CMK (cell line): ENCODE data around the gene CD300LF.

Experiments used
- DNase-seq: peaks from one replicate; pipeline ENCODE4 v3.0.0-alpha.2; 2010; ENCODE audit warnings: low read depth

CD300LF gene

DNA sequence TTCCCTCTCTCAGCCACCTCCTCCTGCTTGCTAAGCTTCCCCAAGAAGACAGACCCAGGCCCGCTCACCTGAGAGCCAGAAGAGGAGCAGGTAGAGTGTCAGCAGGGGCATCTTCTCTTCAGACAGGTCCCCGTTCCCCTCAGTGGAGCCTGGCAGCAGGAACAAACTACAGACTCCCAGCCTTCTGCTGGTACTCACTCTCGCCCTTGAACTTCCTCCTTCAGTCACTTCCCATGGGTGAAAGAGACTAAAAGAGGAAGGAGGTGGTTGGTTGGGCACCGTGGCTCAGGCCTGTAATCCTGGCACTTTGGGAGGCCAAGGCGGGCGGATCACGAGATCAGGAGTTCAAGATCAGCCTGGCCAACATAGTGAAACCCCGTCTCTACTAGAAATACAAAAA, at the start of gene CD300LF:
Gene CD300LF (minus strand): TSS at position 168 of the 400 bp plus-strand sequence. CDS start 57 bp downstream, at position 111.
- DNase-seq: peak; percentile 39

DNA sequence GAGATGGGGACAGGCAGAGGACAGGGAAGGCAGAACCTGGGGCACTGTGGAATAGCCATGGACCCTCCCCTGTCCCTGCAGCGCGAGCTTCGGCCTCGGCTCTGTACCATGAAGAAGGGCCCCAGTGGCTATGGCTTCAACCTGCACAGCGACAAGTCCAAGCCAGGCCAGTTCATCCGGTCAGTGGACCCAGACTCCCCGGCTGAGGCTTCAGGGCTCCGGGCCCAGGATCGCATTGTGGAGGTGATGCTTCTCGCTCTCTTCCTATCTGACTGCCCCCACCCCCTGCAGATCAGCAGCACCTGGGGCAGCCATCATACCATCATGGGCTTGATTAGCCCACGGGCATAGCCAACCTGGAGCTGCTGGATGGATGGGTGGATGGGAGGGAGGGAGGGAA, 49.2 kb upstream of the CD300LF start:
- DNase-seq: no peak

DNA sequence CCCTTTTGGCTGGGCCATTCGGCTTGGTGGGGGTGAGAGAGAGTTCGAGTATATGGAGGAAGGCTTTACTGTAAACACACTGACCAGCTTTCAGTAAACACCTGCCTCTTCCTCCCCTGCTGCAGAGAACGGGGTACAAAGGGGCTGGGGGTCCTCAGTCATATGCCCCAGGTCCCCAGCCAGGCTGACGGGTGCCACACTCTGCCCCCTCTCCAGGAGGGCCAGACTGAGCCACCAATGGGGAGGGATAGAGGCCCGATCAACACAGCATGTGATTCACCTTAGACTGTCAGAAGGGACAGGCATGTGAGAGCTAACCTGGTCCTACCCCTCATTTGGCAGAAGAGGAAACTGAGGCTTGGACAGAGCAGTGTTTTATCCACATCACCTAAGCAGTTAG, 48.7 kb upstream of the CD300LF start:
- DNase-seq: no peak

DNA sequence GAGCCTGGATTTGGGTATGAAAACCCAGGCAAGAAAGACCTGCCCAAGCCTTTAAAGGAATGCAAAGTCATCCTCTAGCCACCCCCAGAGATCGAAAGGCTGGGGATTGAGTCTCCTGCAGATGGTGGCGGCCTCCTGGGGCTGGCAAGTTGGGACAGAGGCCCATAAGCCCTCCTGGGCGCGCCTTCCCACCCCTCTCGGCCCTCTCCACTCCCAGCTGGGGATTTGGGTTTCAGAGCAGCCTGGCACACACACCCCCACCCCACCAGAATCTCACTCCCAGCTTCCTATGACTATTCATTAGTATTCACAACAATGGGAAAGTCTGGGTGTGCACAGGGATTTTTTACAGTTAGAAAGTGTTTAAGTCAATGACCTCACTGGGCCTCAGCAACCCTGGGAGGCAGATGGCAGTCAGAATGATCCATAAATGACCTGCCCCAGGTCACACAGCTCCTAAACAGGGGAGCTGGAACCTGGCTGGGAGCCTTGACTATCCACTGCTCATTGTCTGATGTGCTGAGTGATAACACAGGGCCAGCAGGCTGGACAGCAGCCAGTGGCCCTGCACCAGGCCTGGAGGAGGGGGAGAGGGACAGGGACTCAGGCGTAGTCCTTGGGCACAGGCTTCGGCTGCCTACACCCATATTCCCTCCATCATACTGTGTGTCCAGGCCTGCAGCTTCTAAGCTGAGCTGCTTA, 47.8 kb upstream of the CD300LF start:
- no peak for DNase-seq

DNA sequence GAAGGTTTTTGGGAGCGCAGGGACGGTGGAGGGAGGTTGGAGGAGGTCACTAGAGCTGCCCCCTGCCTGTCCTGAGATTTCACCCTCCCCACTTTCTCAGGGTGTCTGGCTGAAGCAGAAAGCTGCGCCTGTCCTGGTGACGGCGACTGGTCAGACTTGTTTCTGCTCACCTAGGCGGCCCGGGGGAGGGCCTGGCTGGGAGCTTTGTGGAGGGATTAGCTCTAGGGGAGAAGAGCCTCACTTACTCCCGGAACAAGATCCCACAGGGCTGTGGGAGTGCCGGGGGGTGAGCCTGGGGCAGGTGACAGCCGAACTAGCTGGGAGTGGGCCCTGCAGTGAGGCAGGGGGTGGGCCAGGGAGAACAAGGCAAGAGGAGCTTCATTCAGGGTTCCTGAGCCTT, 47.2 kb upstream of the CD300LF start:
- no peak for DNase-seq

DNA sequence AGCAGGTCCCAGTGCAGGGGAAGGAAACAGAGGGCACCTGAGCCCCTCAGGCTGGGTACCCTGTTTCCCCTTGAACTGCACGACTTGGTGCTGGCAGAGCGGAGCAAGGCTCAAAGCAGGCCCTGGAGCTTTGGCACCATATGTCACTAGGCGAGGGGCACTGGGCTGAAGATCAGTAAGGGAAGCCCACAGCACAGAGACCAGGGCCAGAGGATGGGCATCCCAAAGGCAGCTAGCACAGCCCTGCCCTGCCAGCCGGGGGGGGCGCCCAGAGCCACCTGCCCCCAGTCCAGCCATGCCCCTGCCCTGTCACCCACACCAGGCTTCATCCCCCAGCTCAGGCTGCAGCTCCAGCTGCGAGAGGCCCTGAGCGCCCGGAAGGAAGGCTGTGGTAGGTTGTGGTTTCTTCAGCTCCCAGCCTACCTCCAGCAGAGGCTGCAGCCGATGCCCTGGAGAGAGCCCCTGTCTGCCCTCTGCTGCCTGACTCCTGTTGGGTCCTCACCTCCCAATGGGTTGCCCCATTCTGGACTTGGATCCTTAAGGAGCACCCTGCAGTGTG, 46.6 kb upstream of the CD300LF start:
- DNase-seq: no peak

DNA sequence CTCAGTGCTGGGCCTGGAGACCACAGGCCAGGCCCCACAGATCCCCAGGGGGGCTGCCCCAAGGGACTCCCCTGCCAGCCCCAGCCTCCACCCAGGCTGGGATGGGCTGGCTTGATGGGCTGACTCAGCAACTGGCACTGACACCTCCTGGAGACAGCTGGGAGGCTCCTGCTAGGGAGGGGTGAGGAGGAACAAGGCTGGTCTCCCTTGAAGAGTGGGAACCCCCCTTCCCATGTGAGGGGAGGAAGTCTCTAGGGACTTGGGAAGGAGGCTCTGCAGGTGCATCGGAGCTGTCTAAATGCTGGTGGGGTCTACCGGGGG, 46.1 kb upstream of the CD300LF start:
- DNase-seq: no peak

DNA sequence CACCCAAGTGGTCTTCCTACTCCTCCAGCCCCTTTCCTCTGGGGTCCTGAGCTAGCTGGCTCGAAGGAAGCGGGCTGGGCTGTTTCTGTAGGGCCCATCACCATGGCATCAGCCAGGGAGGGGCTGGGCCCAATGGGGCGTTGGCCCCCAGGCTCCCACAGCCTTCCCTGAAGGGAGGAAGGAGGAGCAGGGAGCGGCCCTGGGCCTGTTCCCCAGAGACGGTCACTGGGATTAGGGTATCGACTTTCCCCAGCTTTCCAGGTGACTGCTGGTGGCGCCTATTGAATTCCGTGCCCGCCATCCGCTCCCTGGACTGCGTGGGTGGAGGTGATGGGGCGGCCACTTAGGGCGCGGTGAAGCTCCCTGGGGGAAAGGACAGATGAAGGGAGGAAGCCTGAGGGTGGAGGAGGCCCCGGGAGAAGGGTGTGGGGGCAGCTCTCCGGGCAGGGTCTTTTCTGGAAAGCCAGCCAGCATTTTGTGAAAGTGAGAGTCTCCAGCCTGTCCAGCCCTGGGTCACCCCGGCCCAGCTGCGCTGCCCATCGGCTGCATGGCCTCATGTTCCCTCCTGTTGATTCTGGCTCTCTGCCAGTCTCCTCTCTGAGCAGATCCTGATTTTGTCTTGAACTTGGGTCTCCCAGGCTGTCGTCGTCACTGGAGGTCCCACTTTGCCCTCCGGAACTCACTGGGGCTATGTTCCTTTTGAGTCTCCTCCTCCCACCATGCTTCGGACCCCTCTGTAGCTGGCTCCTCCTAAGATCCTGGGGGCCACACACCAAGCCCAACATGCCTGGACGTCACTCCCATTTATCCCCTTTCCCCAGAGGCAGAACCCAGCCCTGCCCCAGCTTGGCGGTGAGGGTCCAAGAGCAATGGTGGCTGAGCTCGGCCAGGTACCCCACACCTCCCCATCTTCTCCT, 45.5 kb upstream of the CD300LF start:
- DNase-seq: no peak

DNA sequence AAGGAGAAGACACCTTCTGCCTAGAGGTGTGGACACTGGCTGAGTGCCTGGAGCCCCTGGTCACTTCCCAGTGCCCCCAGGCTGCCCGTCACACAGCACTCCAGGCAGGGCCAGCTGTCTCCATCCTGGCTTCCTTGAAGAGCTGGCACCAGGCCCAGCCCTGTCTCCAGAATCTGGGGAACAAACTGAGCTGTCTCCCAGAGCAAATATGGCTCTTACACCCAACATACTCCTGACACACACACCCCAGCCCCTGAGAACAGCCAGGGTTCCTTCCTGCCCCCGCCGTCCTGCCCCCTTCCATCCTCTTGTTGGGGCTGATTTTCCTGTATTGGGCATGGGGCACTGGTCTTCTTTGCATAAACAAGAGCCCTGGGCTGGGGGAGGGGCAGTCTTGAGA, 44.8 kb upstream of the CD300LF start:
- DNase-seq: no peak

DNA sequence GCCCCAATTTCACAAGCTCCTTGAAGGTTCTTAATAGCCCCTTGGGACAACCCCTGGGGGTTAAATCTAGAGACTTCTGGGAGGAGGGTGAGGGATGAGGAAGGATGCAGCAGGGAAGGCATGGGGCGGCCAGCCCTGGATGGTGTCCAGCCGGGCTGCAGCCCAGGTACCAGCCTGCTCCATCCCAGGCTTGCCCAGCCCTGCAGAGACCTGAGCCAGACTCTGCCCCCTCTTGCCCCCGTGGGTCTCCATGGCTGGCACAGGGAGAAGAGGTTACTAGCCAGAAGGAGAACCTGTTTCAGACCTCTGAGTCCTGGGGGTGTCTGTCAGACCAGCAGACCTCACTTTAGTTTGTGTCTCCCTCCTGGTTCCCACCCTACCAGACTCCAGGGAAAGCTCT, 44.2 kb upstream of the CD300LF start:
- DNase-seq: no peak

DNA sequence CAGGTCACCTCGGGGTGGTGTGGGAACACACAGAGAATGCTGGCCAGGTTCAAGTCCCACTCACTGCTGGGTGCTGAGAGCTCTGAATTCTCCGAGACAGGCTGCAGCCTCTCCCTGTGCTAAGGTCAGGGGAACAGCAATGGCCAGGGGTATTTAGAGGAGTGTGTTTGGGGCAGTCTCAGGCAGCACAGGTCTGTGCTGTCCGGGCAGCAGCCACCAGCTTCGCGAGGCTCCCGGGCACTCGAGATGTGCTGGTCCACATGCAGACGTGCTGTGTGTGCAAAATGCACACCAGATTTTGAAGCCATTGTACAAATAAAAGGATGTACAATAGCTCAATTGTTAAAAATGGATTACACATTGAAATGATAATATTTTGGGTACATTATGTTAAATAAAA, 42.8 kb upstream of the CD300LF start:
- no peak for DNase-seq

DNA sequence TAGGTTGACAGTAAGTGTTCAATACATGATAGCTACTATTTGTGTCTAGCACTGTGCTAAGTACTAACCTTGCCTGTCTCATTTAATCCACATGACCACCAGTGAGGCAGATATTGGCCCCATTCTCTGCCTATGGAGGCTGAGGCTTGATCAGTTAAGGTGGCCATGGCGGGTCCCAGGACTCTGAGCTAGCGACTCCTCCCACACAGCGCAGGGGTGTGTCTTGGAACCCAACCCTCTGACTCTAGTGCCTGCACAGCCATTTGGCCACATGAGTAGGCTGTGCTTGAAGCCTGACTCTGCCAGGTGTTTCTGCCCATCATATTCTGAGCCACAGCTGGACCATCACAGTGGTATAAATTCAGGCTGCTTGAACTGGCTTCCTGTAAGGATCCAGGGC, 42.1 kb upstream of the CD300LF start:
- no peak for DNase-seq

DNA sequence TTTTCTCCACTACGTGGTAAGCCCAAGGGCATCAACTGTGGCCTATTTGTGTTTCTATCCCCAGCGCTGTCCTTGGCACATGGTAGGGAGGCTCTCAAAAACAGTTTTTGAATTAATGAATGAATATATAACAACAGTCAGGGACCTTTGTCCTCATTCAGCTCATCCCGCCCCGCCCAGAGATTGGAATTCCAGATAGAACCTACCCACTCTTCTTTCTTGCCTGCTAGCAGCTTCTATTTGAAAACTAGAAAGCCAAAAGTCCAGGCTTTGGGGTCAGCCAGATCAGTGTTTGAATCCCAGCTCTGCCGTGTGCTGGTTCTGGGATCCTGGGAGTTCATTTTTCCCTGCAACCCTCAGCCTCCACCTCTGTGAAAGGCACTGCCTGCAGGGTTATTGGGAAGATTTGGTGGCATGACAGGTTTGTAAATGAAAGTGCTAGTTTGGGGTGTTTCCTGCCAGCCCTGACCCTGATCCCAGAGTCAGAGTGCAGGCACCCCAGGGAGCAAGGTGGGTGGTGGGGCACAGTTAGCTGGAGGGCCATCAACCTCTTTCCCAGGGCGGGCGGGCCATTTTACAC, 40.2 kb upstream of the CD300LF start:
- DNase-seq: no peak

DNA sequence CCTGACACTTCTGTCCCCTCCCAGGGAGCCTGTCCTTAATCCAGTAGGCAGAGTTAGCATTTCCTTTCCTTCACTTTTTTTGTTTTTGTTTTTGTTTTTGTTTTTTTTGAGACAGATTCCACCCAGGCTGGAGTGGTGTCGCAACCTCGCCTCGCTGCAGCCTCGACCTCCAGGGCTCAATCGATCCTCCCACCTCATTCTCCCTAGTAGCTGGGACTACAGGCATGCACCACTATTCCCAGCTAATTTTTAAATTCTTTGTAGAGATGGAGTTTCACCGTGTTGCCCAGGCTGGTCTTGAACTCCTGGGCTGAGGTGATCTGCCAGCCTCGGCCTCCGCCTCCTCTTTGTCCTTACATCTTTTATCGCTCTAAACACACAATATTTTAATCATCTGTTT, 39.7 kb upstream of the CD300LF start:
- no peak for DNase-seq

DNA sequence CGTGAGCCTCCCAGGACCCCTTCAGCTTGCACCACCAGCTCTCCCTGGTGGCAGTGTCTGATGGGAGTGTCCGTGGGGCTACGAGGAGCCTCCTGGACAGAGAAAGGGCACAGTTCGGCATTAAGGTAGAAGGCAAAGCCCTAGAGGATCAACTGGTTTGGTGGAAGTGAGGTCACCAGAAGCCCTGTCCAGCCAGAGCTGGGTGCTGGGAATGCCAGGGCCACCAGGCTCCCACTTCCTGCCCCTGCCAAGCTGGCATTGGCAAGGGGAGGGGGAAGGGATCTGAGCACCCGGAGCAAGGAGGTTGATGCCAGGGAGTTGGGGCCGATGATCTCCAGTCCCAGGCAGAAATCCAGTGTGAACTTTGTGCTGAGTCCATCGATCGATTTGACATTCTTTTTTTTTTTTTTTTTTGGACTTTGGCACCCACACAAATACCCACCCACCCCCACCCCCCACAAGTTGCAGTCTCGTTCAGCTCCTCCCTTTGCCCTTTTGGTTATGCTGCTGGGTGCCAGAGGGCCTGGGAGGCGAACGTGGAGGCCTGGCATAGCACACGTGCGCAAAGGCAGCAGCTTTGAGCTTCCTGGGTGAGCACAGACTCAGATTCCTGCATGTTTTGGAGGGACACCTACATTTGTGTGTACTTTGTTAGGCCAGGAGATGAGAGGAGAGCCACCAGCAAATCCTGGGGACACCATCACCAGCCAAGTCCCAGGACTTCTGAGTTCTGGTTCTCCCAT, 37.8 kb upstream of the CD300LF start:
- DNase-seq: no peak

DNA sequence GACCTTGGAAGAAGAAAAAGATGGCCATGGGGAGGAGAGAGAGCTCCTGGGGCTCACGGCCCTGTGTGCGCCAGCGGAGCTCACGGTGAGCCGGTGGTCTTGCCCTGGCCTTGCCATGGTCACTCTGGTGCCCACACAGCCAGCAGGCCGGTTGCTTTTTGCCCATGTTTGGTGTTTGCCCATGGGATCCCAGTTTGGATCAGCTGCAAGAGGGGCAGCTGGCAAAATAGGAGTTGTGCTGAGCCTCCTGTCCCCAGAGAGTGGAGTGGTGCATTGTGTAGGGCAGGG, 37.3 kb upstream of the CD300LF start:
- DNase-seq: no peak

DNA sequence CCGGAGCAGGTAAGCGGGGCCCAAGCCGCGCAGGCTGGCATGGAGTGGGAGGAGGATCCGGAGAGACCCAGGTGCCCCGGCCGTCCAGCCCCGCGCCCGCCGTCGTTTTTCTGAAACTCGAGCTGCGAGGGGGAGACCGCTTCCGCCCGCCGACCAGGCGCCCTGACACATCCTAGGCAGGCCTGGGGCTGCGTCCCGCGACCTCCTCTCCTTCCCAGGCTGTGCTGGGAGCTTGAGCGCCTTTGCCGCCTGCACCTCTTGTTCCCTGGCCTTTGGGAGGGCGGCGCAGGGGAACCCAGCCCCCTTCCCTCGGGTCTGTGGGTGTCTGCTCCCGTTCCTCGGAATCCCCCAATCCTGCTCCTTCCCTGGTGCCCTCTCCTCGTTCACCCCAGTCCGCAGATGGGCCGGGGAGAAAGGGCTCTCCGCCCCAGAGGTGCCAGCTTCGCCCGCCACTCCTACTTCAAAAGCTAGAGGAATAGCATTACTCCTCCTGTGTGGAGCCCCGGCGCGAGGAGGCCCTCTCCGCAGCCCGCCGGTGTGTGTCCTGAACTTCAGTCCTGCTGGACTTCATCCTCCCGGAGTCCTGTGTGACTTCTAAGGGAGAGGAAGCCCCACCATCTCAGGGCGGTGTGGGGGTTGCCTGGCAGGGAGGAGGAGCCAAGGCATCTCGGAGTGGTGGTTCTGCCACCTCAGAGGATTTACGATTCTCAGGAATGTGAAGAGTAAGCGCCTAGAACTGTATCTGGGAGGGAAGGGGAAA, 36.7 kb upstream of the CD300LF start:
- DNase-seq: no peak

DNA sequence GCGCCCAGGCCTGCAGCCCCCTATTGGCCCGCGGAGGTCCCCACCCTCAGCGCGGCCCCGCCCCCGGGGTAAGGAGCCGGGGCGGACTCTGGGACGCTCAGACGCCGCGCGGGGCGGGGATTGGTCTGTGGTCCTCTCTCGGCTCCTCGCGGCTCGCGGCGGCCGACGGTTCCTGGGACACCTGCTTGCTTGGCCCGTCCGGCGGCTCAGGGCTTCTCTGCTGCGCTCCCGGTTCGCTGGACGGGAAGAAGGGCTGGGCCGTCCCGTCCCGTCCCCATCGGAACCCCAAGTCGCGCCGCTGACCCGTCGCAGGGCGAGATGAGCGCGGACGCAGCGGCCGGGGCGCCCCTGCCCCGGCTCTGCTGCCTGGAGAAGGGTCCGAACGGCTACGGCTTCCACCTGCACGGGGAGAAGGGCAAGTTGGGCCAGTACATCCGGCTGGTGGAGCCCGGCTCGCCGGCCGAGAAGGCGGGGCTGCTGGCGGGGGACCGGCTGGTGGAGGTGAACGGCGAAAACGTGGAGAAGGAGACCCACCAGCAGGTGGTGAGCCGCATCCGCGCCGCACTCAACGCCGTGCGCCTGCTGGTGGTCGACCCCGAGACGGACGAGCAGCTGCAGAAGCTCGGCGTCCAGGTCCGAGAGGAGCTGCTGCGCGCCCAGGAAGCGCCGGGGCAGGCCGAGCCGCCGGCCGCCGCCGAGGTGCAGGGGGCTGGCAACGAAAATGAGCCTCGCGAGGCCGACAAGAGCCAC, 36.0 kb upstream of the CD300LF start, which contains the start of gene NHERF1:
Gene NHERF1 (plus strand): TSS at position 100 of the 750 bp plus-strand sequence. CDS start 219 bp downstream, at position 319.
- peak; percentile 62 for DNase-seq

DNA sequence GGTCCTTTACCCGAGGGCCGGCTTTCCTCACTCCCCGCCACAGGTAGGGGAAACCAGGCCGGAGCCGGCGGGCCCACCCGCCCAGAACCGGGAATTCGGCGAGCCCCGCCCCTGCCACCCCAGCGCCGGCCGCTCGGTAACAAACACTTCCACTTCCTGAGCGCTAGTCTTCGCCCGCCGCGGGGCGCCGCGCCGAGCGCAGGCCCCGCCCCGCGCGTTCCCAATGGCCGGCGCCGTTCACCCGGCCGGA, 35.5 kb upstream of the CD300LF start:
- no peak for DNase-seq

DNA sequence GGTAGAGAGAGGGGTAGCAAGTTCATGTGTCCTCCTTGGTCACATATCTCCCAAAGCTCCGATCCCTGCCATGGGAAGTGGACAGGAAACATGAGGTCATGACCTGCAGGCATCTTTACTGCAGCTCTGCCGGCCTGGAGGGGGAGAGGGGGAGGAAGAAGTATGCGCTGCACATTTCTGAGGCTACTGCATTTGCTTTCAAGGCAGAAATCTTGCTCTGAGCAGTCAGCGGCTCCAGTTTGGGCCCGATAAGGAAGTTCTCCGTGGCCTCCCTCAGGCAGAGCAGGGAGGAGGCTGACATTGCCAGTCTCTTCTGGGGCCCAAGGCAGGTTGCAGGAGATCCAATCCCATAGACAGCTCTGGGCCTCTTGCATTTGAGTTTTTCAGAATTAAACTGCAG, 34.2 kb upstream of the CD300LF start:
- DNase-seq: no peak

DNA sequence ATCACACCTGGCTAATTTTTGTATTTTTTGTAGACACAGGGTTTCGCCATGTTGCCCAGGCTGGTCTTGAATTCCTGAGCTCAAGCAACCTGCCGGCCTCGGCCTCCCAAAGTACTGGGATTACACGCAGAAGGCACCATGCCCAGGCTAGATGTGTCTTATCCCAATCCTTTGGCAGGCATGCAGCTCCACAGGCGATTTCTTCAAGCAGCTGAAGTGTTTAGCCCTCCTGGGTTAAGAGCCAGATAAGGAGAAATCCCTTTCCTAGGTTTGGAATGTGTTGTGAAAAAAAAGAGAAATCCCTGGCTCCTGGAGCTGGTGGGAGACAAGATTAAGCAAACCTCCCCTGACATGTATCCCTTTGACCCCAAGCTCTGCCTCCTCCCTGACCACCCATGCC, 33.7 kb upstream of the CD300LF start:
- DNase-seq: no peak
